Peyer's patch (tissue), 4 donors: ENCODE measurements around the gene CRB2.

ENCODE experiments used
- POLR2A ChIP-seq, 2 donors: fragments of 450-650 bp; IDR thresholded peaks; one replicate each; pipeline ENCODE4 v1.5.1; 2017; ENCODE audit warnings: antibody characterized with exemption in 2 of 2, mild to moderate bottlenecking in 2 of 2, moderate library complexity in 2 of 2
- TF ChIP-seq, protein P1 (sequence below), 6 experiments: fragments of 450-650 bp in 4 of 6; fragments of 200-600 bp in 2 of 6; sonication (generic) in 1 of 6; IDR thresholded peaks; one replicate each; pipeline ENCODE4 v1.5.1; 2017 to 2019; ENCODE audit warnings: antibody characterized with exemption in 6 of 6, mild to moderate bottlenecking in 3 of 6, moderate library complexity in 1 of 6

DNA sequence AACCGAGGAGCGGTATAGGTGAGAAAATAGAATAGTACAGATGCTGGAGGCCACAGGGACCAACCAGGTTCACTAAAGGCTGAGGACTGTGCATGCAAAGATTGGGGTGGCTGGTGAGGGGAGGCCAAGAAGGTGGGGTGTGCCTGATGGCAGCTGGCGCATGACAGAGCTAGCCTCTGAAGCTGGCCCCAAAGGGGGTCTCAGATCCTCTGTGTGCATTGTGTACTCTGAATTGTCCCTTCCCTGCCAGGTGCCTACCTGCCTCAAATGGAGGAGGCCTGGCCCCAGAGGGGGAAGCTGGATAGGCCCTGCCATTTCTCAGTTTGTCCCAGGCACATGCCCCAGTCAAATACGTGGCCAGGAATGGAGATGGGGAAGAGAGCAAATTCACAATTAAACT lies 63.1 kb downstream of the CRB2 start:
- TF ChIP-seq, protein P1, sequence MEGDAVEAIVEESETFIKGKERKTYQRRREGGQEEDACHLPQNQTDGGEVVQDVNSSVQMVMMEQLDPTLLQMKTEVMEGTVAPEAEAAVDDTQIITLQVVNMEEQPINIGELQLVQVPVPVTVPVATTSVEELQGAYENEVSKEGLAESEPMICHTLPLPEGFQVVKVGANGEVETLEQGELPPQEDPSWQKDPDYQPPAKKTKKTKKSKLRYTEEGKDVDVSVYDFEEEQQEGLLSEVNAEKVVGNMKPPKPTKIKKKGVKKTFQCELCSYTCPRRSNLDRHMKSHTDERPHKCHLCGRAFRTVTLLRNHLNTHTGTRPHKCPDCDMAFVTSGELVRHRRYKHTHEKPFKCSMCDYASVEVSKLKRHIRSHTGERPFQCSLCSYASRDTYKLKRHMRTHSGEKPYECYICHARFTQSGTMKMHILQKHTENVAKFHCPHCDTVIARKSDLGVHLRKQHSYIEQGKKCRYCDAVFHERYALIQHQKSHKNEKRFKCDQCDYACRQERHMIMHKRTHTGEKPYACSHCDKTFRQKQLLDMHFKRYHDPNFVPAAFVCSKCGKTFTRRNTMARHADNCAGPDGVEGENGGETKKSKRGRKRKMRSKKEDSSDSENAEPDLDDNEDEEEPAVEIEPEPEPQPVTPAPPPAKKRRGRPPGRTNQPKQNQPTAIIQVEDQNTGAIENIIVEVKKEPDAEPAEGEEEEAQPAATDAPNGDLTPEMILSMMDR (IDR thresholded peaks at IDR 0.05) = no peak
- no peak for TF ChIP-seq POLR2A (IDR thresholded peaks at IDR 0.05)
